ENCODE measurements around the gene SLC10A1.
A peak's percentile ranks its signal among the peaks of the same experiment; 100 is the strongest.

Gene SLC10A1

GRCh38 chr14:69780092-69780491 is 16.9 kb downstream of the SLC10A1 start:
- Mint-ChIP-seq H3K27me3 (ENCODE audit: low read depth) (no peaks in the 10 kb centered on the region), H3K4me3 (no peak overlapping the region), H3K27ac (no peak overlapping the region), H3K36me3 (ENCODE audit: low read depth) (peaks cover 52% of the 10 kb centered on the region), H3K4me1 (no peaks in the 10 kb centered on the region), H3K9me3 (no peaks in the 10 kb centered on the region)
- TF ChIP-seq CTCF (IDR thresholded peaks at IDR 0.05; ENCODE audit: unreplicated experiment in 3 of 3) = no peak

GRCh38 chr14:69779088-69779487 is 18.0 kb downstream of the SLC10A1 start:
- Mint-ChIP-seq H3K27me3 (ENCODE audit: low read depth) (no peaks in the 10 kb centered on the region), H3K4me1 (no peaks in the 10 kb centered on the region), H3K4me3 (no peak overlapping the region), H3K36me3 (ENCODE audit: low read depth) (peaks cover 61% of the 10 kb centered on the region), H3K27ac (no peak overlapping the region), H3K9me3 (no peaks in the 10 kb centered on the region)
- TF ChIP-seq CTCF (IDR thresholded peaks at IDR 0.05; ENCODE audit: unreplicated experiment in 3 of 3) = no peak

- Mint-ChIP-seq H3K27ac (peak overlapping the region in 1 of 3 experiments; percentile 34), H3K27me3 (ENCODE audit: low read depth) (no peaks in the 10 kb centered on the region), H3K9me3 (no peaks in the 10 kb centered on the region), H3K36me3 (ENCODE audit: low read depth) (peaks cover 82% of the 10 kb centered on the region), H3K4me1 (no peaks in the 10 kb centered on the region), H3K4me3 (no peak overlapping the region)
- TF ChIP-seq CTCF (IDR thresholded peaks at IDR 0.05; ENCODE audit: unreplicated experiment in 3 of 3) = no peak
Observed at GRCh38 chr14:69776875-69777453, 20.1 kb downstream of the SLC10A1 start.

- Mint-ChIP-seq H3K36me3 (ENCODE audit: low read depth) (peaks cover 88% of the 10 kb centered on the region), H3K4me3 (no peak overlapping the region), H3K27ac (no peak overlapping the region), H3K27me3 (ENCODE audit: low read depth) (no peaks in the 10 kb centered on the region), H3K4me1 (peaks cover 11% of the 10 kb centered on the region), H3K9me3 (no peaks in the 10 kb centered on the region)
- no peak for TF ChIP-seq CTCF (IDR thresholded peaks at IDR 0.05; ENCODE audit: unreplicated experiment in 3 of 3)
Observed at GRCh38 chr14:69775012-69775411, 22.0 kb downstream of the SLC10A1 start.

- Mint-ChIP-seq H3K27me3 (ENCODE audit: low read depth) (no peaks in the 10 kb centered on the region), H3K9me3 (no peaks in the 10 kb centered on the region), H3K27ac (no peak overlapping the region), H3K4me3 (no peak overlapping the region), H3K36me3 (ENCODE audit: low read depth) (peaks cover 96% of the 10 kb centered on the region), H3K4me1 (peaks cover 22% of the 10 kb centered on the region)
- TF ChIP-seq CTCF (IDR thresholded peaks at IDR 0.05; ENCODE audit: unreplicated experiment in 3 of 3) = no peak
Observed at GRCh38 chr14:69773571-69774276, 23.3 kb downstream of the SLC10A1 start.

Data from nephron (organoid).